Panc1 (cell line): ENCODE results near the gene ZNF407.

Experiments used
- POLR2AphosphoS5 ChIP-seq: IDR thresholded peaks from 2 replicates; pipeline ENCODE4 v1.6.1; 2012; ENCODE audit warnings: mild to moderate bottlenecking, low read depth, low read length, moderate library complexity
- SIN3A ChIP-seq: IDR thresholded peaks from 2 replicates; pipeline ENCODE4 v1.6.1; 2012; ENCODE audit warnings: low read depth, mild to moderate bottlenecking, low read length, moderate library complexity, borderline replicate concordance; ENCODE audit not compliant: insufficient read depth
- TCF7L2 ChIP-seq: IDR thresholded peaks from 2 replicates; pipeline ENCODE4 v1.6.1; 2011; ENCODE audit warnings: mild to moderate bottlenecking, low read depth, low read length, inconsistent platforms
- TF ChIP-seq, protein P1 (sequence below): fragments of 450-650 bp; IDR thresholded peaks from 2 replicates; pipeline ENCODE4 v1.5.1; 2017; ENCODE audit warnings: mild to moderate bottlenecking
- TF ChIP-seq, protein P2 (sequence below), 2 experiments: IDR thresholded peaks; 2 replicates each; pipeline ENCODE4 v1.6.1; 2011 to 2012; ENCODE audit warnings: low read depth in 2 of 2, control low read depth in 1 of 2, low read length in 1 of 2, mild to moderate bottlenecking in 1 of 2, moderate library complexity in 1 of 2; ENCODE audit not compliant: insufficient read depth in 1 of 2

DNA sequence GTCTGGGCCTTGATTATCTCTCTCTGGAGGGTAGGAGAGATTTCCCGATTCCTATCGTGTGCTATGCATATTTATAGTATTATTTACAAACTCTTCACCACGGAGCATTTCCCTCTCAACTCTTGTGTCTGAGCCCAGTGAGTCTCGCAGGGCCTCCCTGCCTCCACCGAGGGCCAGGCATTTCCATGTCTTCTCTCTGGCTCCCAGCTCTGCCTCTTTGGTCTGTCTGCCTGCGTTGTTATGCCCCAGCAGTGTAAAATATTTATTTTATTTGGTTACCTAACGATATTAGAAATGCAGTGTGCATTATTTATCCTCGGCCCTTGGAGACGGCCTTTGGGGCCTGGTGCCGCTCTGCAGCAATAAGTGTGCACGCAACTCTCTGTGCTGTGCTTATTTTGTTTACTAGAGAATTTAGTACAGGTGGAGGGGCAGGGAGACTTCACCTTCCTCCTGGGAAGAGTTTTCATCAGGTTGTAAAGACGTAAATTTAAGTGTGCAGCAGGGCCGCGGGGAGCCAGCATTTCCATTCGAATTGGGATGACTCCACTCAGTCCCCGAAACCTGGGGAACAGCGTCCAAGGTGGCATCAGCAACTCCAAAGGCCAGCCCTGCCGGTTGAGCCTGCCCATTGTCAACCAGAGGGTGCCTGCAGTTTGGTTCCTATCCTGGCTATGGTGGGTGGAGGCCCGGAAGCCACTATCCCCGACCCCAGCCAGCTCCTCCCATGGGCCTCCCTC is 511.1 kb downstream of the ZNF407 start:
- TF ChIP-seq, protein P1, sequence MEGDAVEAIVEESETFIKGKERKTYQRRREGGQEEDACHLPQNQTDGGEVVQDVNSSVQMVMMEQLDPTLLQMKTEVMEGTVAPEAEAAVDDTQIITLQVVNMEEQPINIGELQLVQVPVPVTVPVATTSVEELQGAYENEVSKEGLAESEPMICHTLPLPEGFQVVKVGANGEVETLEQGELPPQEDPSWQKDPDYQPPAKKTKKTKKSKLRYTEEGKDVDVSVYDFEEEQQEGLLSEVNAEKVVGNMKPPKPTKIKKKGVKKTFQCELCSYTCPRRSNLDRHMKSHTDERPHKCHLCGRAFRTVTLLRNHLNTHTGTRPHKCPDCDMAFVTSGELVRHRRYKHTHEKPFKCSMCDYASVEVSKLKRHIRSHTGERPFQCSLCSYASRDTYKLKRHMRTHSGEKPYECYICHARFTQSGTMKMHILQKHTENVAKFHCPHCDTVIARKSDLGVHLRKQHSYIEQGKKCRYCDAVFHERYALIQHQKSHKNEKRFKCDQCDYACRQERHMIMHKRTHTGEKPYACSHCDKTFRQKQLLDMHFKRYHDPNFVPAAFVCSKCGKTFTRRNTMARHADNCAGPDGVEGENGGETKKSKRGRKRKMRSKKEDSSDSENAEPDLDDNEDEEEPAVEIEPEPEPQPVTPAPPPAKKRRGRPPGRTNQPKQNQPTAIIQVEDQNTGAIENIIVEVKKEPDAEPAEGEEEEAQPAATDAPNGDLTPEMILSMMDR, result no peak
- no peak for TF ChIP-seq SIN3A
- TF ChIP-seq POLR2AphosphoS5, result no peak
- TF ChIP-seq, protein P2, sequence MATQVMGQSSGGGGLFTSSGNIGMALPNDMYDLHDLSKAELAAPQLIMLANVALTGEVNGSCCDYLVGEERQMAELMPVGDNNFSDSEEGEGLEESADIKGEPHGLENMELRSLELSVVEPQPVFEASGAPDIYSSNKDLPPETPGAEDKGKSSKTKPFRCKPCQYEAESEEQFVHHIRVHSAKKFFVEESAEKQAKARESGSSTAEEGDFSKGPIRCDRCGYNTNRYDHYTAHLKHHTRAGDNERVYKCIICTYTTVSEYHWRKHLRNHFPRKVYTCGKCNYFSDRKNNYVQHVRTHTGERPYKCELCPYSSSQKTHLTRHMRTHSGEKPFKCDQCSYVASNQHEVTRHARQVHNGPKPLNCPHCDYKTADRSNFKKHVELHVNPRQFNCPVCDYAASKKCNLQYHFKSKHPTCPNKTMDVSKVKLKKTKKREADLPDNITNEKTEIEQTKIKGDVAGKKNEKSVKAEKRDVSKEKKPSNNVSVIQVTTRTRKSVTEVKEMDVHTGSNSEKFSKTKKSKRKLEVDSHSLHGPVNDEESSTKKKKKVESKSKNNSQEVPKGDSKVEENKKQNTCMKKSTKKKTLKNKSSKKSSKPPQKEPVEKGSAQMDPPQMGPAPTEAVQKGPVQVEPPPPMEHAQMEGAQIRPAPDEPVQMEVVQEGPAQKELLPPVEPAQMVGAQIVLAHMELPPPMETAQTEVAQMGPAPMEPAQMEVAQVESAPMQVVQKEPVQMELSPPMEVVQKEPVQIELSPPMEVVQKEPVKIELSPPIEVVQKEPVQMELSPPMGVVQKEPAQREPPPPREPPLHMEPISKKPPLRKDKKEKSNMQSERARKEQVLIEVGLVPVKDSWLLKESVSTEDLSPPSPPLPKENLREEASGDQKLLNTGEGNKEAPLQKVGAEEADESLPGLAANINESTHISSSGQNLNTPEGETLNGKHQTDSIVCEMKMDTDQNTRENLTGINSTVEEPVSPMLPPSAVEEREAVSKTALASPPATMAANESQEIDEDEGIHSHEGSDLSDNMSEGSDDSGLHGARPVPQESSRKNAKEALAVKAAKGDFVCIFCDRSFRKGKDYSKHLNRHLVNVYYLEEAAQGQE (IDR thresholded peaks at IDR 0.05; ENCODE audit: insufficient read depth in 1 of 2, low read depth in 2 of 2, low read length in 1 of 2), result no peak
- TF ChIP-seq TCF7L2, result no peak
